ENCODE data around the gene PLK3.

DNA sequence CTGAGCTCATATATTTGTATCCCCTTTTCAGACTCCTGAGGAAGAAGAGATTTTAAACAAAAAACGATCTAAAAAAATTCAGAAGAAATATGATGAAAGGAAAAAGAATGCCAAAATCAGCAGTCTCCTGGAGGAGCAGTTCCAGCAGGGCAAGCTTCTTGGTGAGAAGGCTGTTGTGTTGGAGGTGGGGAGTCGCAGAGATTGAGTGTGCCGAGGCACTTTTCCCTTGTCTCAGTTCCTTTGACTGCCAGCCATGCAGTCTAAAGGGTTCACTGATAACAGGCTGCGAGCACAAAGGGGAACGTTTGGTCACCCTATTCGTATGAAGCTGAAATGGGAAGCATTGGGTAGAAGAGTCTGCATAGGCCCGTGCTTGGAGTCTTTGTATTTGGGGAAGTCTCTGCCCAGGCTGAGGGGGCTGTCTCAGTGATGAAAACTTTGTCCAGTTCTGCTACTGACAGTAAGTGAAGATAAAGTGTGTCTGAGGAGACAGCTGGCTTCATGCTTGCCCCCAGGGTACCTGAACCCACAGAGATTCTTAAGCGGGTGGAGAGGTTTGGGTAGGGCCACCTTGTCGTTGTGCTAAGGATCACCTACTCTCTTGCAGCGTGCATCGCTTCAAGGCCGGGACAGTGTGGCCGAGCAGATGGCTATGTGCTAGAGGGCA lies 22.1 kb upstream of the PLK3 start:
- TF ChIP-seq, protein P1, sequence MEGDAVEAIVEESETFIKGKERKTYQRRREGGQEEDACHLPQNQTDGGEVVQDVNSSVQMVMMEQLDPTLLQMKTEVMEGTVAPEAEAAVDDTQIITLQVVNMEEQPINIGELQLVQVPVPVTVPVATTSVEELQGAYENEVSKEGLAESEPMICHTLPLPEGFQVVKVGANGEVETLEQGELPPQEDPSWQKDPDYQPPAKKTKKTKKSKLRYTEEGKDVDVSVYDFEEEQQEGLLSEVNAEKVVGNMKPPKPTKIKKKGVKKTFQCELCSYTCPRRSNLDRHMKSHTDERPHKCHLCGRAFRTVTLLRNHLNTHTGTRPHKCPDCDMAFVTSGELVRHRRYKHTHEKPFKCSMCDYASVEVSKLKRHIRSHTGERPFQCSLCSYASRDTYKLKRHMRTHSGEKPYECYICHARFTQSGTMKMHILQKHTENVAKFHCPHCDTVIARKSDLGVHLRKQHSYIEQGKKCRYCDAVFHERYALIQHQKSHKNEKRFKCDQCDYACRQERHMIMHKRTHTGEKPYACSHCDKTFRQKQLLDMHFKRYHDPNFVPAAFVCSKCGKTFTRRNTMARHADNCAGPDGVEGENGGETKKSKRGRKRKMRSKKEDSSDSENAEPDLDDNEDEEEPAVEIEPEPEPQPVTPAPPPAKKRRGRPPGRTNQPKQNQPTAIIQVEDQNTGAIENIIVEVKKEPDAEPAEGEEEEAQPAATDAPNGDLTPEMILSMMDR (conservative IDR thresholded peaks at IDR 0.05; ENCODE audit: low read depth, low read length): no peak
- TF ChIP-seq, protein P2, sequence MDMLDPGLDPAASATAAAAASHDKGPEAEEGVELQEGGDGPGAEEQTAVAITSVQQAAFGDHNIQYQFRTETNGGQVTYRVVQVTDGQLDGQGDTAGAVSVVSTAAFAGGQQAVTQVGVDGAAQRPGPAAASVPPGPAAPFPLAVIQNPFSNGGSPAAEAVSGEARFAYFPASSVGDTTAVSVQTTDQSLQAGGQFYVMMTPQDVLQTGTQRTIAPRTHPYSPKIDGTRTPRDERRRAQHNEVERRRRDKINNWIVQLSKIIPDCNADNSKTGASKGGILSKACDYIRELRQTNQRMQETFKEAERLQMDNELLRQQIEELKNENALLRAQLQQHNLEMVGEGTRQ (IDR thresholded peaks at IDR 0.05; ENCODE audit: low read depth, low read length): no peak
- TF ChIP-seq POLR2A (IDR thresholded peaks at IDR 0.05; ENCODE audit: low read depth, low read length) (no peak), SMC3 (IDR thresholded peaks at IDR 0.05; ENCODE audit: low read depth, low read length) (no peak), MAFK (IDR thresholded peaks at IDR 0.05; ENCODE audit: low read depth, low read length) (no peak), CEBPB (IDR thresholded peaks at IDR 0.05; ENCODE audit: low read depth, low read length) (no peak), BHLHE40 (IDR thresholded peaks at IDR 0.05; ENCODE audit: low read depth, low read length) (no peak), MAZ (IDR thresholded peaks at IDR 0.05; ENCODE audit: borderline replicate concordance, low read depth, low read length) (no peak)
